ENCODE data around the gene SAC3D1. TPM values are rescaled to one million over a fixed set of nuclear protein-coding genes. Genes with fewer than 3 reads are reported as not detected.
"Not testable (repeated sequence)": the region's sequence is repeated elsewhere in the genome, so short reads cannot be mapped to it uniquely, and the experiment has no call there.

SAC3D1 gene
- total RNA-seq, 1 experiment from 2014 or later = 55.6 TPM

DNA sequence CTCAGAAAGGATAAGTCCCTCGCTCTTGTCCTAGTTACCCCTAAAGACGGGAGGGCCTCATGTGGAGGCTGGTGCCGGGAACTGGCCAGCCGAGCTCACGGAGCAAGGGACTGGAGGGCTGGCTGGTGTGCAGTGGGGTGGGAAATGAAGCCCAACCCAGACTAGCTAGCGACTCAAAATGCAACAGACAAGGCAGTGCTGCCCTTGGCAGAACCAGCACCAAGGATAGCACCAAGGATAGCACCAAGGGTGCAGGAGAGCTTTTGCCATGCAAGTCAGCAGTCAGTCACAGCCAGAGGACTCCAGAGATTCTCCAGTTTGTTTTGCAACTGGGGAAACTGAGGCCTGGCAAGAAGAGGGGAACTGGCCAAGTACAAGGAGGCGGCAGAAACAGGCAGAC lies 37.7 kb upstream of the SAC3D1 start:
- in situ Hi-C loops (cut with HindIII; ENCODE audit: low pct_unique_long_range_greater_than_20kb, low sequenced_read_pairs) = no loop called here
- ChIA-PET CTCF (no interaction called here), POLR2A (no interaction called here)
- Histone ChIP-seq H3K27ac (ENCODE audit: low read length) (no peak overlapping the region), H3K4me1 (ENCODE audit: control insufficient read depth, insufficient read depth, low read length) (no peaks in the 10 kb centered on the region), H3K4me3 (ENCODE audit: low read depth in 2 of 2, low read length in 2 of 2) (no peak overlapping the region), H3K36me3 (ENCODE audit: control insufficient read depth, insufficient read depth, low read length) (no peaks in the 10 kb centered on the region), H3K27me3 (ENCODE audit: control insufficient read depth, insufficient read depth, low read length) (no peaks in the 10 kb centered on the region), H3K9me3 (ENCODE audit: control insufficient read depth, insufficient read depth, low read depth, low read length) (no peaks in the 10 kb centered on the region)
- no peak for DNase-seq (ENCODE audit: low read depth, low spot score)
- TF ChIP-seq SIN3A (IDR thresholded peaks at IDR 0.05; ENCODE audit: borderline replicate concordance, insufficient read depth, low read depth, low read length) = no peak
- TF ChIP-seq, protein P1, sequence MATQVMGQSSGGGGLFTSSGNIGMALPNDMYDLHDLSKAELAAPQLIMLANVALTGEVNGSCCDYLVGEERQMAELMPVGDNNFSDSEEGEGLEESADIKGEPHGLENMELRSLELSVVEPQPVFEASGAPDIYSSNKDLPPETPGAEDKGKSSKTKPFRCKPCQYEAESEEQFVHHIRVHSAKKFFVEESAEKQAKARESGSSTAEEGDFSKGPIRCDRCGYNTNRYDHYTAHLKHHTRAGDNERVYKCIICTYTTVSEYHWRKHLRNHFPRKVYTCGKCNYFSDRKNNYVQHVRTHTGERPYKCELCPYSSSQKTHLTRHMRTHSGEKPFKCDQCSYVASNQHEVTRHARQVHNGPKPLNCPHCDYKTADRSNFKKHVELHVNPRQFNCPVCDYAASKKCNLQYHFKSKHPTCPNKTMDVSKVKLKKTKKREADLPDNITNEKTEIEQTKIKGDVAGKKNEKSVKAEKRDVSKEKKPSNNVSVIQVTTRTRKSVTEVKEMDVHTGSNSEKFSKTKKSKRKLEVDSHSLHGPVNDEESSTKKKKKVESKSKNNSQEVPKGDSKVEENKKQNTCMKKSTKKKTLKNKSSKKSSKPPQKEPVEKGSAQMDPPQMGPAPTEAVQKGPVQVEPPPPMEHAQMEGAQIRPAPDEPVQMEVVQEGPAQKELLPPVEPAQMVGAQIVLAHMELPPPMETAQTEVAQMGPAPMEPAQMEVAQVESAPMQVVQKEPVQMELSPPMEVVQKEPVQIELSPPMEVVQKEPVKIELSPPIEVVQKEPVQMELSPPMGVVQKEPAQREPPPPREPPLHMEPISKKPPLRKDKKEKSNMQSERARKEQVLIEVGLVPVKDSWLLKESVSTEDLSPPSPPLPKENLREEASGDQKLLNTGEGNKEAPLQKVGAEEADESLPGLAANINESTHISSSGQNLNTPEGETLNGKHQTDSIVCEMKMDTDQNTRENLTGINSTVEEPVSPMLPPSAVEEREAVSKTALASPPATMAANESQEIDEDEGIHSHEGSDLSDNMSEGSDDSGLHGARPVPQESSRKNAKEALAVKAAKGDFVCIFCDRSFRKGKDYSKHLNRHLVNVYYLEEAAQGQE (IDR thresholded peaks at IDR 0.05; ENCODE audit: insufficient read depth in 1 of 2, low read depth in 2 of 2, low read length in 1 of 2) = peak; percentile 89 to 93
- TF ChIP-seq, protein P2, sequence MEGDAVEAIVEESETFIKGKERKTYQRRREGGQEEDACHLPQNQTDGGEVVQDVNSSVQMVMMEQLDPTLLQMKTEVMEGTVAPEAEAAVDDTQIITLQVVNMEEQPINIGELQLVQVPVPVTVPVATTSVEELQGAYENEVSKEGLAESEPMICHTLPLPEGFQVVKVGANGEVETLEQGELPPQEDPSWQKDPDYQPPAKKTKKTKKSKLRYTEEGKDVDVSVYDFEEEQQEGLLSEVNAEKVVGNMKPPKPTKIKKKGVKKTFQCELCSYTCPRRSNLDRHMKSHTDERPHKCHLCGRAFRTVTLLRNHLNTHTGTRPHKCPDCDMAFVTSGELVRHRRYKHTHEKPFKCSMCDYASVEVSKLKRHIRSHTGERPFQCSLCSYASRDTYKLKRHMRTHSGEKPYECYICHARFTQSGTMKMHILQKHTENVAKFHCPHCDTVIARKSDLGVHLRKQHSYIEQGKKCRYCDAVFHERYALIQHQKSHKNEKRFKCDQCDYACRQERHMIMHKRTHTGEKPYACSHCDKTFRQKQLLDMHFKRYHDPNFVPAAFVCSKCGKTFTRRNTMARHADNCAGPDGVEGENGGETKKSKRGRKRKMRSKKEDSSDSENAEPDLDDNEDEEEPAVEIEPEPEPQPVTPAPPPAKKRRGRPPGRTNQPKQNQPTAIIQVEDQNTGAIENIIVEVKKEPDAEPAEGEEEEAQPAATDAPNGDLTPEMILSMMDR (IDR thresholded peaks at IDR 0.05) = no peak
- TF ChIP-seq TCF7L2 (IDR thresholded peaks at IDR 0.05; ENCODE audit: low read depth, low read length) = no peak
- no peak for TF ChIP-seq POLR2AphosphoS5 (IDR thresholded peaks at IDR 0.05; ENCODE audit: low read depth, low read length)
- no peak for ATAC-seq
- intact Hi-C loops (cut with micrococcal nuclease; ENCODE audit: unreplicated experiment) = no loop called here
- BruUV-seq (replicated peaks) = no TSS peak

DNA sequence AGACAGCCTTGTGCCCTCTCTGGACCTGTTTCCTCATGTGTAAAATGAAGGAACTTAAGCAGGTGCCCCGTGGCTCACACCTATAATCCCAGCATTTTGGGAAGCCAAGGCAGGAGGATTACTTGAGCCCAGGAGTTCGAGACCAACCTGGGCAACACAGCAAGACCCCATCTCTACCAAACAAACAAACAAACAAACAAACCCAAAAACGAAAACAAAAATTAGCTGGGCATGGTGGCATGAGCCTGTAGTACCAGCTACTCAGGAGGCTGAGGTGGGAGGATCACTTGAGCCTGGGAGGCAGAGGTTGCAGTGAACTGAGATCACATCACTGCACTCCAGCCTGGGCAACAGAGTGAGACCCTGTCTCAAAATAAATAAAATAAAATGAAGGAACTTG lies 37.0 kb upstream of the SAC3D1 start:
- BruUV-seq (replicated peaks); ATAC-seq; H3K27ac ChIP-seq (ENCODE audit: low read length); CTCF ChIA-PET; DNase-seq (ENCODE audit: low read depth, low spot score); H3K4me1 ChIP-seq (ENCODE audit: control insufficient read depth, insufficient read depth, low read length); H3K27me3 ChIP-seq (ENCODE audit: control insufficient read depth, insufficient read depth, low read length); H3K4me3 ChIP-seq (ENCODE audit: low read depth in 2 of 2, low read length in 2 of 2); POLR2A ChIA-PET; H3K9me3 ChIP-seq (ENCODE audit: control insufficient read depth, insufficient read depth, low read depth, low read length); intact Hi-C loops (cut with micrococcal nuclease; ENCODE audit: unreplicated experiment); H3K36me3 ChIP-seq (ENCODE audit: control insufficient read depth, insufficient read depth, low read length); in situ Hi-C loops (cut with HindIII; ENCODE audit: low pct_unique_long_range_greater_than_20kb, low sequenced_read_pairs): not testable (repeated sequence)

DNA sequence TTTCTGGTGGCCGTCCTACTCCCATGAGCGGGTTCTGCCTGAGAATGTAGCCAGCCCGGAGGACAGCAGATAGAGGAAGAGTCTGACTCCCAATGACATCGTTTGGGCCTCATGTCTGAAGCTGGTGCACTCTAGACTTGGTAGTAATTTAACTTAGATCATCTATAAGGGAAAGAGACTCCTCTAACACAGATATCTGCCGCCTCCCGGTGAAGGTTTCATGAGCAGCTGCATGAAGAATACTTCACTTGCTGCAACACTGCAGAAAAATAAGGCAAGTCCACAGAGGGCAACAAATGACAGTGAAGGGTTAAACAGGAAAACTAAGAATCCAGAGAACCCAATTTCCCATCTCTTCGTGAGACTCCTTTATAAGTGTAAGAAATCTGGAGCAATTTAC lies 33.0 kb upstream of the SAC3D1 start:
- ATAC-seq (no peak), DNase-seq (ENCODE audit: low read depth, low spot score) (no peak)
- intact Hi-C loops (cut with micrococcal nuclease; ENCODE audit: unreplicated experiment) (no loop called here), in situ Hi-C loops (cut with HindIII; ENCODE audit: low pct_unique_long_range_greater_than_20kb, low sequenced_read_pairs) (no loop called here)
- no peak overlapping the region for H3K27ac ChIP-seq (ENCODE audit: low read length)
- ChIA-PET CTCF (no interaction called here), POLR2A (no interaction called here)
- TF ChIP-seq, protein P2 (IDR thresholded peaks at IDR 0.05) = no peak
- no peak for TF ChIP-seq POLR2AphosphoS5 (IDR thresholded peaks at IDR 0.05; ENCODE audit: low read depth, low read length)
- TF ChIP-seq, protein P1 (IDR thresholded peaks at IDR 0.05; ENCODE audit: insufficient read depth in 1 of 2, low read depth in 2 of 2, low read length in 1 of 2) = no peak
- no peak for TF ChIP-seq TCF7L2 (IDR thresholded peaks at IDR 0.05; ENCODE audit: low read depth, low read length)
- no peak for TF ChIP-seq SIN3A (IDR thresholded peaks at IDR 0.05; ENCODE audit: borderline replicate concordance, insufficient read depth, low read depth, low read length)
- H3K27me3 ChIP-seq (ENCODE audit: control insufficient read depth, insufficient read depth, low read length) = no peaks in the 10 kb centered on the region
- H3K9me3 ChIP-seq (ENCODE audit: control insufficient read depth, insufficient read depth, low read depth, low read length) = no peaks in the 10 kb centered on the region
- no peak overlapping the region for H3K4me3 ChIP-seq (ENCODE audit: low read depth in 2 of 2, low read length in 2 of 2)
- H3K4me1 ChIP-seq (ENCODE audit: control insufficient read depth, insufficient read depth, low read length) = peaks cover 3% of the 10 kb centered on the region; the same call in 1 of the 2 replicates
- no peaks in the 10 kb centered on the region for H3K36me3 ChIP-seq (ENCODE audit: control insufficient read depth, insufficient read depth, low read length)
- BruUV-seq (replicated peaks) = no TSS peak

All from Panc1 (cell line).